DOHH2 (cell line): ENCODE measurements around the gene RNF181.

Experiments
- CTCF ChIP-seq: fragments of 200-600 bp; sonication (generic); IDR thresholded peaks from one replicate; pipeline ENCODE4 v1.5.1; 2014; ENCODE audit warnings: antibody characterized with exemption, mild to moderate bottlenecking, low read depth, low read length; ENCODE audit not compliant: poor library complexity, severe bottlenecking
- EZH2phosphoT487 ChIP-seq: fragments of 200-600 bp; sonication (generic); IDR thresholded peaks from 2 replicates; pipeline ENCODE4 v1.6.1; 2017; ENCODE audit warnings: borderline replicate concordance, mild to moderate bottlenecking, antibody characterized with exemption, low read length, moderate library complexity, mixed read lengths

DNA sequence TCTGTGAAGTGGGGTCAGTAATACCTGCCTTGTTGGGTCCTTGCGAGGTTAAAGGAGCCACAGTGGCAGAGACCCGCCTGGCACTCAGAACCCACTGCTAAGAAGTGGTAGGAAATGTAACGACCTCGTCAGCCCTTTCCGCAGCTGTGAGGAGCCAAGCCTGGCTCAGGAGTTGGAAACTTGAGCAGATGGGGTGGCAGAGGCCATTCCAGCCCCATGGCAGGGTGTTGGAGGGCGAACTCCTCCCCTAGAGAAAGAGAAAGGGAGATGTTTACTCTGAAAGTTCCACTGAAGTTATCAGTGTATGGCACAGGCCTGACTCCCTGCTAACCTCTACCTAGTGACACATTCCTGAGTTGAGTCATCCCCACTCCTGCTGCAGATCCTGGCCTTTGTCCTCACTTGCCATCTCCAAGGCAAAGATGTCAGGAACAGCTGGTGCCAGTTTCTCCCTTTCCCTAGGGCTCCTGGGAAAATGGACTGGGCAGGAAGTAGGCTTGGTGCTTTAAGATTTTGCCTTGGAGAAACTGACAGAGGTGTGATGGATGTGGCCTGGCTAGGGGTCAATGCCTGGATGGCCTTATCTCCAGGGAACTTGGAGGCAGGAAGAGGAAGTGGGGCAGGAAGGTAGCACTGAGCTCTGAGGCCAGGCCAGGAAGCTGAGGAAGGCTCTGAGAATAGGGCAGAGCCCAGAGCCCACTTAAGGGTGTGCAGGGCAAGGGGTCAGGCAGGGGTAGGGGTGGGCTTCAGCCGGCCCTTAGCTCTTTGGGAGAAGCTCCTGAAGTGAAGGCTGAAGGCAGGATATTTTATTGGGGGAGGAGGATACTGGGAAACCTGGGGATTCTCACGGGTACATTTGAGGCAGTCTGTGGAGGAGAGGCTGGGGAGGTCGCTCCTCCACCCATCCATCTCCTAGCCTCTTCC is 10.4 kb upstream of the RNF181 start:
- no peak for TF ChIP-seq CTCF
- TF ChIP-seq EZH2phosphoT487 = no peak
